OCI-LY7 (cell line): ENCODE data around the gene DDC.

Experiments used
- EZH2phosphoT487 ChIP-seq: fragments of 200-600 bp; sonication (generic); IDR thresholded peaks from 2 replicates; pipeline ENCODE4 v1.6.1; 2018; ENCODE audit warnings: low read depth, borderline replicate concordance, mild to moderate bottlenecking, mixed run types, antibody characterized with exemption, low read length, moderate library complexity, mixed read lengths
- TF ChIP-seq, protein P1 (sequence below): fragments of 200-600 bp; sonication (generic); conservative IDR thresholded peaks from 2 replicates; pipeline ENCODE4 v1.5.1; 2014; ENCODE audit warnings: mild to moderate bottlenecking, antibody characterized with exemption, low read length, moderate library complexity, mixed read lengths

DNA sequence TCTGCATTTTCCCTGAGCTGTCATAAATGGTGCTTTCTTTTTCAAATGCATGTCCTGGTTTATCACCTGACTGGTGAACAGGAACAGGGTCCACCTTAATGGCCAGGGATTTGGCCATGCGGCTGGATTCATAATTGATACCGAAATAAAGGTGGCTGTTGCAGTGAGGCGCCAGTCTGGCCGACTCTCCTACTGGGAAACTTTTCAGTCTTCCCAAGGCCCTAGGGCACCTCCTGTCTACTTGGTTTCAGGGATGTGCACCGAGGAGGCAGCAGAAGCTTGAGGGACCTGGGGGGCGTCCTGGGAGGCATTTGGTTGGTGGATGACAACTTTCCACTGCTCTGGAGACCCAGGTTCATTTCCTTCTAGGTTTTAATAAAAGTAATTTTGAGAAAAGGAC is 68.6 kb downstream of the DDC start:
- TF ChIP-seq, protein P1, sequence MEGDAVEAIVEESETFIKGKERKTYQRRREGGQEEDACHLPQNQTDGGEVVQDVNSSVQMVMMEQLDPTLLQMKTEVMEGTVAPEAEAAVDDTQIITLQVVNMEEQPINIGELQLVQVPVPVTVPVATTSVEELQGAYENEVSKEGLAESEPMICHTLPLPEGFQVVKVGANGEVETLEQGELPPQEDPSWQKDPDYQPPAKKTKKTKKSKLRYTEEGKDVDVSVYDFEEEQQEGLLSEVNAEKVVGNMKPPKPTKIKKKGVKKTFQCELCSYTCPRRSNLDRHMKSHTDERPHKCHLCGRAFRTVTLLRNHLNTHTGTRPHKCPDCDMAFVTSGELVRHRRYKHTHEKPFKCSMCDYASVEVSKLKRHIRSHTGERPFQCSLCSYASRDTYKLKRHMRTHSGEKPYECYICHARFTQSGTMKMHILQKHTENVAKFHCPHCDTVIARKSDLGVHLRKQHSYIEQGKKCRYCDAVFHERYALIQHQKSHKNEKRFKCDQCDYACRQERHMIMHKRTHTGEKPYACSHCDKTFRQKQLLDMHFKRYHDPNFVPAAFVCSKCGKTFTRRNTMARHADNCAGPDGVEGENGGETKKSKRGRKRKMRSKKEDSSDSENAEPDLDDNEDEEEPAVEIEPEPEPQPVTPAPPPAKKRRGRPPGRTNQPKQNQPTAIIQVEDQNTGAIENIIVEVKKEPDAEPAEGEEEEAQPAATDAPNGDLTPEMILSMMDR: no peak
- TF ChIP-seq EZH2phosphoT487: no peak
